B cell (primary cell): ENCODE measurements around the gene GYPC.

Experiments used
- EZH2 ChIP-seq: IDR thresholded peaks from 2 replicates; pipeline ENCODE4 v1.6.1; 2012; ENCODE audit warnings: borderline replicate concordance, low read depth, mild to moderate bottlenecking, moderate library complexity, low read length; ENCODE audit not compliant: insufficient read depth, poor library complexity, severe bottlenecking
- TF ChIP-seq, protein P1 (sequence below): fragments of 200-600 bp; IDR thresholded peaks from one replicate; pipeline ENCODE4 v1.8.0; 2022; ENCODE audit warnings: antibody characterized with exemption, mild to moderate bottlenecking

DNA sequence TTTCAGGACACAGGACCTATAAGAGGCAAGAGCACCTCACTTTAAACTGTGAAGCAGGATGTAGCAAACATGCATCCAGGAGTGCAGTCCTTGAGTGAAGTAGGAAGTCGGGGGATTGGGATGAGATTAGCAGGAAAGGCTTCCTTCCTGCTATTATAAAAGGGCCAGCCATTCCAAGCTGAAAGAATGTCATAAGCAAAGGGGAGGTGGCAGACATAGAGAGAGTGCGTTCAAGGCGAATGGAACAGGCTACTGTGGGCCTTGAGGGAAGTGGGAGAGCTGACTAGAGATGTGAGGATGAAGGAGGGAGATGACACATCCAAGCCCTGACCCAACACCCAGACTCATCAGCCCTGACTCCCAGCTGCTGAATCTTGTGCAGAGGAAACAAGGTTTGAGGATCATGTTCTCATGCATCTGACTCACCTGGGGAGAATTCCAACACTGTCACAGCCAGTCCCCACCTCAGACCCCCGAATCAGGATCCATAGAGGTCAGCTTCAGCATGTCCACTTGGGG lies 63.9 kb downstream of the GYPC start:
- TF ChIP-seq, protein P1, sequence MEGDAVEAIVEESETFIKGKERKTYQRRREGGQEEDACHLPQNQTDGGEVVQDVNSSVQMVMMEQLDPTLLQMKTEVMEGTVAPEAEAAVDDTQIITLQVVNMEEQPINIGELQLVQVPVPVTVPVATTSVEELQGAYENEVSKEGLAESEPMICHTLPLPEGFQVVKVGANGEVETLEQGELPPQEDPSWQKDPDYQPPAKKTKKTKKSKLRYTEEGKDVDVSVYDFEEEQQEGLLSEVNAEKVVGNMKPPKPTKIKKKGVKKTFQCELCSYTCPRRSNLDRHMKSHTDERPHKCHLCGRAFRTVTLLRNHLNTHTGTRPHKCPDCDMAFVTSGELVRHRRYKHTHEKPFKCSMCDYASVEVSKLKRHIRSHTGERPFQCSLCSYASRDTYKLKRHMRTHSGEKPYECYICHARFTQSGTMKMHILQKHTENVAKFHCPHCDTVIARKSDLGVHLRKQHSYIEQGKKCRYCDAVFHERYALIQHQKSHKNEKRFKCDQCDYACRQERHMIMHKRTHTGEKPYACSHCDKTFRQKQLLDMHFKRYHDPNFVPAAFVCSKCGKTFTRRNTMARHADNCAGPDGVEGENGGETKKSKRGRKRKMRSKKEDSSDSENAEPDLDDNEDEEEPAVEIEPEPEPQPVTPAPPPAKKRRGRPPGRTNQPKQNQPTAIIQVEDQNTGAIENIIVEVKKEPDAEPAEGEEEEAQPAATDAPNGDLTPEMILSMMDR = no peak
- TF ChIP-seq EZH2 = no peak
